Mucosa of stomach (tissue), 1 donor: ENCODE measurements around the gene PCED1B.
"Not testable (repeated sequence)": the region's sequence is repeated elsewhere in the genome, so short reads cannot be mapped to it uniquely, and the experiment has no call there.

Experiments used
- H3K27me3 ChIP-seq: one replicate; pipeline ENCODE4 v1.7.0; 2013; ENCODE audit warnings: mild to moderate bottlenecking, low read length; ENCODE audit not compliant: control insufficient read depth, insufficient read depth
- H3K36me3 ChIP-seq: one replicate; pipeline ENCODE4 v1.7.0; 2013; ENCODE audit warnings: low read length; ENCODE audit not compliant: control insufficient read depth, insufficient read depth
- H3K4me1 ChIP-seq: one replicate; pipeline ENCODE4 v1.7.0; 2013; ENCODE audit warnings: mild to moderate bottlenecking, low read length; ENCODE audit not compliant: control insufficient read depth, insufficient read depth
- H3K4me3 ChIP-seq: one replicate; pipeline ENCODE4 v1.7.0; 2013; ENCODE audit warnings: low read length
- H3K9ac ChIP-seq: one replicate; pipeline ENCODE4 v1.7.0; 2013; ENCODE audit warnings: mild to moderate bottlenecking, low read length, moderate library complexity
- H3K9me3 ChIP-seq: one replicate; pipeline ENCODE4 v1.7.0; 2013; ENCODE audit warnings: mild to moderate bottlenecking, low read length, moderate library complexity; ENCODE audit not compliant: control insufficient read depth
- donor health status: Pancreatic carcinoma.

Gene PCED1B

DNA sequence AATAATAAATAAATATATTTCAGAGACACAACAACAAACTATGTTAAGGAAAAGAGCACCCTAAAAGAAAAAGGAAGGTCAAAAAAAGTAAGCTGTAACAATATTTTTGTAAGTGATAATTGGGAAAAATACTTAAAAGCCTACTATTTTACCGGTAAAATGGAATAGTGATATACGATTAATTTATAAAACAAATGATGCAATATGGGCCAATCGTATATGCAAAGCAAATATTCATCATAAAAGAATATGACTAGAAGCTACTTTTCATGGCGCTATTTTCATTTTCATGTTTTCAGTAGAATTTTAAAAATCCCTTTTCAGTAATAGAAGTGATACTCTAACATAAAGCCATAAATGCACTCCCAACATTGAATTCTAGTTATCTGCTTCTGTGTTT lies 131.4 kb downstream of the PCED1B start:
- peaks cover 10% of the 10 kb centered on the region for H3K4me1 ChIP-seq
- no peaks in the 10 kb centered on the region for H3K9me3 ChIP-seq
- H3K36me3 ChIP-seq, result no peaks in the 10 kb centered on the region
- no peak overlapping the region for H3K4me3 ChIP-seq
- H3K9ac ChIP-seq, result no peak overlapping the region
- H3K27me3 ChIP-seq, result no peaks in the 10 kb centered on the region

DNA sequence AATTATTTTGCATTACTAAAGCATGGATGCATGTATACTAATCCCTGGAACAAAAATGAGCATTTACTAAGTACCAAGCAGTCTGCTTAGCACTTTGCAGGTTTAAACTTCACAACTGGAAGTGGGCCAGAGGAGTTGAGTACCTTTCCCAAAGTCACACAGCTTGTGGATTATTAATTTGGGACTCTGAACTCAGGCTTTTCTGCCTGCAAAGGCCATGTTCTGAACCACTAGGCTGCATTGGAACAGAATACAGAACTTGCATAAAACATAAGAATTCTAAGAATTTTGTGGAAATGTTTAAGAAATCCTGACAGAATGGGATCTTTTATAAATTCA lies 133.2 kb downstream of the PCED1B start:
- Histone ChIP-seq H3K27me3 (no peaks in the 10 kb centered on the region), H3K36me3 (no peaks in the 10 kb centered on the region), H3K4me3 (no peak overlapping the region), H3K4me1 (peaks cover 4% of the 10 kb centered on the region), H3K9me3 (no peaks in the 10 kb centered on the region), H3K9ac (no peak overlapping the region)

DNA sequence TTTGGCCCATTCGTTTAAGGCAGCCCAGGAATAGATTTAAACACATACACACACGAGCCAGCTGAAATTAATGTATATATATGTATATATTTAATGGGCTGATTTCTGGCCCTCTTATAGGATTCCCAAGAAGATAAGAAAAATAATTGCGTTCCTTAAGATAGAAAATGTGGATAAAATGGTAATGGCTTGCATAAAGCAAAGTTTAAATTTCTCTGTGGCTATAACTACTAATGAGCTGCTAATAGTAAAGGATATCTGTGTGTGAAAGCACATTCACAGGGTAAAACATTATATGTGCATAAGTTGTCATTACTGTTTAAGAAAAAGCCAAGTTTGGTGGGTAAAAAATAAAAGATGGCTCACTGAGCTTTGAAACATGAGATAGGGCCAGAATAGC lies 134.0 kb downstream of the PCED1B start:
- H3K4me1 ChIP-seq, result no peaks in the 10 kb centered on the region
- H3K4me3 ChIP-seq, result no peak overlapping the region
- H3K9me3 ChIP-seq, result no peaks in the 10 kb centered on the region
- no peak overlapping the region for H3K9ac ChIP-seq
- no peaks in the 10 kb centered on the region for H3K27me3 ChIP-seq
- H3K36me3 ChIP-seq, result no peaks in the 10 kb centered on the region

GRCh38 chr12:47214001-47214619 lies 134.7 kb downstream of the PCED1B start:
- Histone ChIP-seq H3K9ac (no peak overlapping the region), H3K4me1 (no peaks in the 10 kb centered on the region), H3K4me3 (no peak overlapping the region), H3K36me3 (no peaks in the 10 kb centered on the region), H3K27me3 (no peaks in the 10 kb centered on the region), H3K9me3 (no peaks in the 10 kb centered on the region)

- H3K9ac ChIP-seq, result no peak overlapping the region
- no peak overlapping the region for H3K4me3 ChIP-seq
- H3K27me3 ChIP-seq, result no peaks in the 10 kb centered on the region
- H3K9me3 ChIP-seq, result no peaks in the 10 kb centered on the region
- H3K36me3 ChIP-seq, result no peaks in the 10 kb centered on the region
- H3K4me1 ChIP-seq, result no peaks in the 10 kb centered on the region
These were observed 135.3 kb downstream of the PCED1B start for GRCh38 chr12:47214771-47215170.

DNA sequence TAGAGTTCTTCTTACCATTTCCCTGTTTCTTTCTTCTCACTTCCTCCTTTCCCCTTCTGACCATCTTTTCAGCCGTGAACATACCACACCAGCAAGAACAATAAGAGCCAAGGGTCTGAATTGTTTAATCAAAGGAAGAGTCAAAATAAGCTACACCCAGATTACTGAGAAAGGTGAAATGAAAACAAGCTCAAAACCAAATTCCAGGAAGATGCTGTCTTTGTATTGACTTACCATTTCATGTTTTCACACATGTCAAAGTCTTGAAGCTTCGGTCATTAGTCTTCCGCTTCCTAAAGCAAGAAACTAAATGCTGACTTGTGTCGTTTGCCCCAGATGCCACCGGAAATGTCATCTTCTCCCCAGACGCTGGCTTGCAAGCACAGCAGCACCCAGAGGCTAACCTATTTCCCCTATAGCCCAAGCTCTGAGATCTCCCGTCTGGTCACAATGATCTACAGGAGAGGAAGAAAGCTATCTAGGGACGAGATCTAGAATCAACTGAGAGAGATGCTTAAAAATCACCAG lies 136.8 kb downstream of the PCED1B start:
- peaks cover 3% of the 10 kb centered on the region for H3K4me1 ChIP-seq
- H3K4me3 ChIP-seq, result no peak overlapping the region
- no peak overlapping the region for H3K9ac ChIP-seq

GRCh38 chr12:47217595-47217869 lies 138.1 kb downstream of the PCED1B start:
- not testable (repeated sequence) for H3K4me3 ChIP-seq, H3K9ac ChIP-seq, H3K27me3 ChIP-seq, H3K36me3 ChIP-seq, H3K9me3 ChIP-seq
- H3K4me1 ChIP-seq, result peaks cover 10% of the 10 kb centered on the region

More for the DNA sequence above, 136.8 kb downstream of the PCED1B start:
- Histone ChIP-seq H3K27me3 (no peaks in the 10 kb centered on the region), H3K9me3 (no peaks in the 10 kb centered on the region), H3K36me3 (no peaks in the 10 kb centered on the region)

DNA sequence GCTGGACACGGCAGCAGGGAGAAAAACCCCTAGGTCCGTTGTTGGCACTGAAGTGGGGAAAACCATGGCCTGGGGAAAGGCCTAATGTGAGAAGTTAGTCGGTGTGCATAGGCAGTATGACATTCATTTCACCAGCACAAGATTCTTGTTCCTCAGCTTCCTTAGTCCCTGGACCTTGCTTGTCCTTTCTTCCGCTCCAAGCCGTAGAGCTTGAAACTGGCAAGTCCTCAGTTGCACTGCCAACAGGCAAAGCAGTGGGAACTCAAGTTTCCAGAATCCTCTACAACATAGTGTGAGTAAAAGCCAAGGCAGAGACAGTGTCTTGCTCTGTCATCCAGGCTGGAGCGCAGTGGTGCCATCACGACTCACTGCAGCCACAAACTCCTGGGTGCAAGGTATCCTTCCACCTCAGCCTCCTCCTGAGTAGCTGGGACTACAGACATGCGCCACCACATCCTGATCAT lies 138.8 kb downstream of the PCED1B start:
- Histone ChIP-seq H3K4me3 (no peak overlapping the region), H3K27me3 (no peaks in the 10 kb centered on the region), H3K4me1 (peaks cover 17% of the 10 kb centered on the region), H3K36me3 (no peaks in the 10 kb centered on the region), H3K9ac (no peak overlapping the region), H3K9me3 (no peaks in the 10 kb centered on the region)

GRCh38 chr12:47219243-47219642 lies 139.8 kb downstream of the PCED1B start:
- Histone ChIP-seq H3K27me3 (no peaks in the 10 kb centered on the region), H3K36me3 (no peaks in the 10 kb centered on the region), H3K4me3 (no peak overlapping the region), H3K9me3 (no peaks in the 10 kb centered on the region), H3K9ac (no peak overlapping the region), H3K4me1 (peaks cover 27% of the 10 kb centered on the region)

DNA sequence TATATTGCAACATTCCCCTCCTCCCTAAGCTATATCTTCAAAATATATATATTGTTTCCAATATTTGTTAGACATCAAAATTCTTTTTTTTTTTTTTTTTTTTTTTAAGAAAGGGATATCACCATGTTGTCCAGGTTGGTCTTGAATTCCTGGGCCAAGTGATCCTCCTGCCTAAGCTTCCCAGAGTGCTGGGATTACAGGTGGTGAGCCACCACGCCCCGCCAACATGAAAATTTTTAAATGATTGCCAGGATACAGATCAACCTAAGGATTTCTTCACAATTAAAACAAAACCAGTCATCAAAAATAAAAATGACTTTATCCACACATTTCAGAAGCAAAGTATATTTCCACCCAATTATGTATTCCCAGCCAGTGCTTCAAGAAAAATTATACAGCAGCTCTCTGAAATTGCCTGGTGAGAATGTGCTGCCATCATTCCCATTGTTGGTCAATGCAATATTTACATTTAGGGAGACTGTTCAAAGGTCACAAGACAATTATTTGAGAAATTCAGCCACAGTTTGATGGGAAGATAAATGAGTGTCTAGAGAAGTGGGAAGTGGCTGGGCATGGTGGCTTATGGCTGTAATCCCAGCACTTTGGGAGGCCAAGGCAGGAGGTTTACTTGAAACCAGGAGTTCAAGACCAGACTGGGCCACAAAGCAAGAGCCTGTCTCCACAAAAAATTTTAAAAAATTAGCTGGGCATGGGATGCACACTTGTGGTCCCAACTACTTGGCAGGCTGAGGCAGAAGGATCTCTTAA lies 142.0 kb downstream of the PCED1B start:
- Histone ChIP-seq H3K36me3 (no peaks in the 10 kb centered on the region), H3K27me3 (no peaks in the 10 kb centered on the region), H3K9ac (no peak overlapping the region), H3K4me1 (peaks cover 32% of the 10 kb centered on the region), H3K4me3 (no peak overlapping the region), H3K9me3 (no peaks in the 10 kb centered on the region)

DNA sequence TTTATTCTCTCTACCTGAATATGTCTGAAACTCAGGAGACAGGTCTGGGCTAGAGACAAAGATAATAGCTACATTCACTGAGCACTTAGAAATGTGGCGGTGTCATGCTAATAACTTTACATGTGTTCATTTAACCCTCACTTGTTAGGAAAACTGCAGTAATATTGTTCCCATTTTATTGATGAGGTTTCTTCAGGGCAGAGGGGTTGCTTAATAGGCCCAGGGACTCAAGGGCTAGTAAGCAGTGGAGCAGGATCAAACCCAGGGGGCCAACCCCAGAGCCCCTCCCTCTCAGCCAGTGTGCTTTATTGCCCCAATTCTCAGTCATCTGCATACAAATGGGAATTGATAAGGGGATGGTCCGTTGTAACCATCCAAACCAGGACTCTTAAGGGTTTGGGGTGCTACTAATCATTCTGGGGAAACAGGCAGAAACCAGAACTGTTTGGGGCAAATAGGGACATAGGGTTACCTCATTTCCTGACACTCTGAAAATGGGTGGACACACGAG lies 143.2 kb downstream of the PCED1B start:
- H3K36me3 ChIP-seq, result no peaks in the 10 kb centered on the region
- peak overlapping the region; percentile 19 for H3K9ac ChIP-seq
- no peaks in the 10 kb centered on the region for H3K9me3 ChIP-seq
- no peak overlapping the region for H3K4me3 ChIP-seq
- peaks cover 32% of the 10 kb centered on the region for H3K4me1 ChIP-seq
- no peaks in the 10 kb centered on the region for H3K27me3 ChIP-seq

DNA sequence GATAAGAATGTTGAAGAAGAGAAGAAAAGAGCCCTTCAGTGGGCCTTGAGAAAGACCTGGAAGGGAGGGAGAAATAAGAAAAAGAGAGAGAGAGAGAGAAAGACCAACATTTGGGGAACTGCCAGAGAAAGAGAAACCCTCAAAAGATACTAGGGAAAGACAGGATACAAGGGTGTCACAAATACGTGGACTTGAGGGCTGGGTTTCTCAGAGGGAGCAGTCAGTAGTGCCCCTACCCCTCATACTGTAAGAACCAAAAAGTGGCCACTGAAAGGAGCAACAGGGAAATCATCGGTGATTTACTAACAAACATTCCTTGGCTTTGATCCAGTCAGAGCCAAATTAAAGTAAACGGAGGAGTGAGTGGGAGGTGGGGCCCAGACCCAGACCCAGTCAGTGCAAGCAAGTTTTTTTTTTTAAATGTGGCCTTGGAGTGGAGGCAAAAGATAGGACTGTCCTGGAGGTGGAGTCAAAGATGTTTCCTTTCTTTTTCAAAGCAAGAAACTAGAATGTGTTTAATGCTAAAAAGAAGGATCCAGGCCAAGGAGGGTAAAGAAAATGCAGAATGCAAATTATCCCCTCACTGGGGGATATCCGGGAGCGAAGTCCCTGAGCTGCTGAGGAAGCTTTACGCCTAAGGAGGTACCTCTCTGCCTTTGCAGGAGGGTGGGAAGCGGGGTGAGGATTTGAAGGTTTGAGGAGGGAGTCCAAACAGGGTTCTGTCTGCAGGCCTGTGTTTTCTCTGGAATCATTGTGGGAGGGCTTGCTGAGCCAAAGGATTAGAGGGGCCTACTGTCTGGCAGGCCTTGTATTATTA lies 143.8 kb downstream of the PCED1B start:
- peak overlapping the region; percentile 25 for H3K9ac ChIP-seq
- H3K4me1 ChIP-seq, result peaks cover 32% of the 10 kb centered on the region
- H3K9me3 ChIP-seq, result no peaks in the 10 kb centered on the region
- H3K4me3 ChIP-seq, result no peak overlapping the region
- no peaks in the 10 kb centered on the region for H3K27me3 ChIP-seq
- no peaks in the 10 kb centered on the region for H3K36me3 ChIP-seq
